GM19023 (cell line): ENCODE data around the gene RNF144A.

Experiments
- ATAC-seq: cut with Tn5 transposase; IDR thresholded peaks from one replicate; pipeline ENCODE4 v1.9.1; 2021; ENCODE audit warnings: mild to moderate bottlenecking, moderate library complexity; ENCODE audit not compliant: unreplicated experiment

Gene RNF144A

DNA sequence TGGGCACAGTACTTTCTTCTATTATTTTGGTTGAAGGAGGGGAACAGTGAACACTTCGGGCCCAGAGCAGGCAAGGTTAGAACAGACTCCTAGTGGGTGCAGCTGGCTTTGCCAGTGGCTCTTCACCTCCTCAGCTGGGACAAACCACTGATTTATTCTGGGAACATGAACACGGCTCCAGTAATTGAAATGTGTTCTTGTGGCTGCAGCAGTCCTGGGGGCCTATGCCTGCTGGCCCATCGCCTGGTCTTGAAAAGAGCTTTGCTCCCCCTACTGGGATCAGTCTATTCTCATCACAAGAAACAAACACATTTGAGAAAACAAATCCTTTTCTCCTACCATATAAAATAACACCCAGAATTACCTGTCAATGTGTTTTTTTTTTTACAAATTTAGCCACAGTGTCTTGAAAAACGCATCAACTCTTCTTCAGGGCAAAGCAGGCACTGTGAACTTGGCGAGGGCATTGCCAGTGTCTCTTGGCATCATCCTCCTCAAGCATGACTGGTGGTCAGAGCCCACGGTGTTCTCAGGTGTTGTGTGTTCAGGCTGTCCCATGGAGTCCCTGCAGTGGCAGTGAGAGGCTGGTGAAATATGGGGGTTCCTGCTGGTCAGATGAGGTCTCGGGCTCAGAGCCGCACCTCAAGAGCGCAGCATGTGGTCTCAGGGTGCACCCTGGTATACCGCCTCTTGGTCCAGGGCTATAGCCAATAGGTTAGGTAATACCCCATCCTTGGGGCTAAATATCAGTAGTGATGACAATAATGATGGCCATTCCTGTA is 51.3 kb downstream of the RNF144A start:
- no peak for ATAC-seq

DNA sequence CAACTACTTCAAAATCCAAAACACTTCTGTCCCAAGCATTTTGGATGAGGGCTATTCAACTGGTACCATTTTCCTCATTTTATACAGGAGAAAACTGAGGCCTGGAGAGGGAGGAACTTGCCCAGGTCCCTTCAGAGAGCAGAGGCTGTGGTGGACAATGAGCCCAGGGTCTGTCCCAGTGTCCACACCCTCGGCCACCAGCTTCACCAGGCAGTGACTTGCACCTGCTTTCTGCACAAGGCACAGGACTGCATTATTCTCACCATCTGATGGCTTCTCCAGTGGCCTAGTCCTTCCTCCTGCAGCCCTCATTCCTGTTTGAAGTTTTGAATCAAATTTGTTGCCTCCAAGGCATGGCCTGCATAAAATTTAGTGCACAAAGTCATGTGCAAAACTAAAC is 53.3 kb downstream of the RNF144A start:
- no peak for ATAC-seq

DNA sequence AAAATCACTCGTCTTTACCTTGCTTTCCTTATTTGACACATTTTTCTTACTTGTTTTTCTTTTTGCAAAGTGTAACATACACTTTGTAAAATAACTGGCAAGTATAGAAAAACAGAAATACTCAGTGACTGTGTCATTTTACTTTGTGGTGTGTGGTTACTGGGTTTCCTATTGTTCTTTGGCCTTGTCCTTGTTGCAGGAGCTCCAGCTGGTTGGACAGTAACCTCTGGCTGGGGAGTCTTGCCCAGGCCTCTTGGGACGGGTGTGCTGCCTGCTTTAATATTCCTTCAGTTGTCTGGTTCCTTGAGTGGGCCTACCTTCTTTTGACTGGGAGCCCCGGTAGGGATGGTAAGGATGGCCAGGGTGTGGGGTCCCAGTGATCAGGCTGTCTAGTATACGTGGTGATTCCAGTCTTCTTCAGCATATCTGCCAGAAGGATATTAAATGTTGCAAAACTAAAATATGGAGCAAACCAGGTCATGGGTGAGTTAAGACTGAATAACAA is 53.8 kb downstream of the RNF144A start:
- no peak for ATAC-seq

DNA sequence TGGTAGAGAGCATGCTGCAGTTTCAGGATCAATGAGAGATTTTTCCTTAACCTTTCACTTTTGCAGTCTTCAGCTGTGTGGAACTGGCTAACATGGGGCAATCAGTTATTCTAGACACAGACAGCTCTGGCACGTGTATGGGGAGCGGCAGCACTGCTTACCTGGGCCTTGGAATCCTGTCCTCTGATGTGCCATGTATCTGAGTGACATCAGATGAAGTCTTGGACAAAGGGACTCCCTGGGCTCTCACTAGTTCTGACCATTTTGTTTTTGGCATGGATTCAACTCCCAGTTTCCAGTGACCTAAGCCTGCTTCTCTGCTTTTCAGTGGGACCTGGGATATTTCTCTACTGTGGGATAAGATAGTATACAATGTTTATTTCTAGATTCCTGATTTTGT is 54.3 kb downstream of the RNF144A start:
- no peak for ATAC-seq

GRCh38 chr2:6972067-6972710 is 55.0 kb downstream of the RNF144A start:
- no peak for ATAC-seq

GRCh38 chr2:6973895-6974545 is 56.8 kb downstream of the RNF144A start:
- ATAC-seq: no peak

GRCh38 chr2:6975988-6976387 is 58.8 kb downstream of the RNF144A start:
- no peak for ATAC-seq

DNA sequence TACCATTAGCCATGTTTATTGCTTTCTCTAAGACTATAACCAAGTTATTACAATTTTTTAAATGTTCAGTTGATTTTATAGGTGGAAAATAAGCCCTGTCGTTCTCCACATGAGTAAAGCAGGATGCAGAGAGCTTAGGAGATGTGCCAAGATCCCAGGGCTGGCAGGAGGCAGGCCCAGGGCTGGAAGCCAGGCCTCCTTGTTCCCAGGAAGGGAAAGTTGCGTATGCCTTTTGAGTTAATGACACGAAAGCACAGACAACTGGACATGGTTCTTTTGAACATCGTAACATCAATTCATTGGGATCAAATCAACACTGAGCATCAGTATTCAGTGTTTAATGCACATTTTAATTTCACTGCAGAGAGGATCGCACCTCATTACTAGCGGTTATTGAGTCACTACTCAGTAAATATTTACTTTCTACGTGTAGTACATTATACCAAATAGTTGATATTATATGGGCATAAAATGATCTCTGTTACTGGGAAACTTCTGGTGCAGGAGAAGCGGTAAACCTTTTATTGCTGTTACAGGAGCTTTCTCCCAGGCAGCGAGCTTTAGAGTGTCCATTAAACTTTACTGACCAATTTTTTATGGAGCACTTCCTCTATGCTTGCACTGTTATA is 60.0 kb downstream of the RNF144A start:
- ATAC-seq: no peak

GRCh38 chr2:6977786-6978185 is 60.6 kb downstream of the RNF144A start:
- no peak for ATAC-seq

DNA sequence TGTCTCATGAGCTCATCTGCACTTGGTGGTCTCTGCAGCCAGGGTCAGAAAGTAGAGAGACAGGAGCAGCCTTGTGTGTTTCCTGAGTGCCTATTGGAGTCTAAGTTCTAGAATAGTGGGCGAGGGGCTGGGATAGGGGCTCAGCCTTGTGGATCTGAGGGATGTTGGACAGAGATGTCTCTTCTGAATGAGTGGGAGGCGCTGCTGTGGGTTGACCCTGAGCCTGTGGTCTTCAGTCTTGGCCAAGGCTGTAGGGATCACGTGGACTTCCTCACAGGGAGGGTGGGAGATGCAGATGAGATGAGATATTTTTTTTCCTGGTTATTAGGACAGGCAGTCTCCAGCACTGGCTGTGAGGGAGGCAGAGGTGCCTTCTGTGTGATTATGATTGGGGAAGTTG is 61.8 kb downstream of the RNF144A start:
- no peak for ATAC-seq

- ATAC-seq: no peak
Measured at GRCh38 chr2:6982449-6982848, 65.2 kb downstream of the RNF144A start.

- no peak for ATAC-seq
Measured at GRCh38 chr2:6982934-6983589, 65.8 kb downstream of the RNF144A start.

DNA sequence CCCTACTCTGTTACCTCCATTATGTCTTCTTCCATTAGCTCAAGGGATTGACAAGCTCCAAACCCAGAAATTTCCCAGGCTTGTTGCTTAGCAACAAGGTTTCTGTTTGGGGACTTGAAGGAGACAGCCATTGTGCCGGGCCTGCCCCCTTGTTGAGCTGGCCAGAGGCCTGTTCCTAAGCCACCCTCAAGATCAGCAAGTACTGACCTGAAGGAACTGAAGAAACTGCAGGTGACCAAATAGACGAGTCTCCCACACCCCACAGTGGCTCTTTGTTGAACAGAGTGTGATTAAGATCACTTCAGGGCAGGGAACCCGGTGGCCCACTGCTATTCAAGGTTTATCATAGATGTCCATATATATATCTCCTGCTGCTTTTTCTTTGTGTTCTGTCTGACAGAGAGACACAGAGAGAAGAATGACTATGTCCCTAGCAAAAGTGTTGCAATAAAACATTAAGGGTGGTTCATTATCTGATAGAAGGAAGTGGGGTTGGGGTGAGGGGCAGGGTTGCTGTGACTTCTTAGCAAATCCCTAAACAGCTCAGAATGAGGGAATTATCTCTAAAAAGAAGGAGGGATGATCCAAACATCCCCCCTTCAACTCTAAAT is 69.2 kb downstream of the RNF144A start:
- no peak for ATAC-seq

DNA sequence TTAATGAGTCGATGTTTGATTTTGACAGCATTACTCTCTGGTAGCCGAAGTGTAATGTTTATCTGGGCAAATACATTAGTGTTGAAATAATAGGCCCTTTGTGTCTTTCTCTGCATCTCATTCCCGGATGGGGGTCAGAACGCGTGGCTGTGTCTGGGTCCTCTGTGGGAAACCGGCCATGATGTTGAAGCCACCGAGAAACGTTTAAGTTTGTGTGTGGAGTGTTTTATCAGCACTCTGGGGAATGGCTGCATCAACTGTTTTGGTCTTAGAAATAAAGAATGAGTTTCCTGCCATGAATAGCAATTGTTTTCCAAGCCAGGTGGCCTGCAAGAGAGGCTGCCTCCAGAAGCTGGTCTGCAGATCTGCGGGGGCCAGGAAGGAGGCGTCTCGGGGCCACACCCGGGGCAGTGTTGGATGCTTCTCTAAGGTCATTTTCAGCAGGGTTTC is 69.7 kb downstream of the RNF144A start:
- ATAC-seq: no peak

DNA sequence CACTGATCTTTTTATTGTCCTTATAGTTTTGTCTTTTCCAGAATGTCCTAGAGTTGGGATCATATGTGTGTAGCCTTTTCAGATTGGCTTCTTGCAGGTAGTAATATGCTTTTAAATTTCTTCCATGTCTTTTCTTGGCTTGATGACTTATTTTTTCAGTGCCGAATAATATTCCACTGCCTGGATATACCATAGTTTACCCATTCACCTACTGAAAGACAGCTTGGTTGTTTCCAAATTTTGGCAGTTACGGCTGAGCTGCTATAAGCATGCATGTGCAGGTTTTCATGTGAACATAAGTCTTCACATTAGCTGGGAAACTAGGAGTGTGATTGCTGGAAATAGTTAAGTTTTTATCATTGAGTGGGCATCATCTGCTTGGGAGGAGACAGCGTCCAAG is 73.7 kb downstream of the RNF144A start:
- no peak for ATAC-seq

DNA sequence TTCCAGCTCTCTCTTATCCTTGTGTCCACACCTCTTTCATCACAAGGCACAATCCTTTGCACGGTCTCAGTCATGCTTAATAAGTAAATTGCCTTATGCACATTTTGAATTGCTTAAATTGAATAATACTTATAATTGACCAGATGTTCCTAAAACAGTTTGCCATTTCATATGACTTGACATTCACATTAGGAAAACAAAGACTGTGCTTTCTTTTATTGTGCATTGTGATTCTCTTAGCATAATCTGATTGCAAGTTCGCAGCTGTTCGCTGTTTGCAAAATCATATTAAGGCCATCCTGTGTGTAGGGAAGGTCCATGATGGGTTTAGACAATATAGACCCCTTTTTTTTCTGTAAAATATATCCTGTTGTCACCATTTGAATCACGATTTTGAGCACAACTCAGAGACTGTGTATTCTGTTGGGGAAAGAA is 75.6 kb downstream of the RNF144A start:
- ATAC-seq: no peak

DNA sequence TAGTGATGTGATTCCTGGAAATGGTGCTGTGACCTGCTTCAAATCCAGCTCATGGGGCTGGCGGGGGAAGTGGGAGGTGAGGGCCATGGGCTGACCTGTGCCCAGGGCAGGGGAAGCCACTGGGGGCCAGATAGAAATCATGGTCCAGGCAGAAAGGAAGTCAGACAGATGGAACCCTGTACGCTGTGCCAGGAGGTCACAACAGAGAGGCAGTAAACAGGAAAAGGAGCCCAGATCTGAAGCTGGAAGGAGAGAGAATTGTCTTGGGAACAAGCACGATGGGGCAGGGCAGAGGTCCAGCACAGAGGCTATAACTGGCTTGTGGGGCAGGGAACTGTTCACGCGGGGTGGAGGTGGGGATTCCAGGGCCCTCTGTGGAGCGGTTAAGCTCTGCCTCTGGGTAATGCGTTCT is 76.0 kb downstream of the RNF144A start:
- ATAC-seq: no peak

DNA sequence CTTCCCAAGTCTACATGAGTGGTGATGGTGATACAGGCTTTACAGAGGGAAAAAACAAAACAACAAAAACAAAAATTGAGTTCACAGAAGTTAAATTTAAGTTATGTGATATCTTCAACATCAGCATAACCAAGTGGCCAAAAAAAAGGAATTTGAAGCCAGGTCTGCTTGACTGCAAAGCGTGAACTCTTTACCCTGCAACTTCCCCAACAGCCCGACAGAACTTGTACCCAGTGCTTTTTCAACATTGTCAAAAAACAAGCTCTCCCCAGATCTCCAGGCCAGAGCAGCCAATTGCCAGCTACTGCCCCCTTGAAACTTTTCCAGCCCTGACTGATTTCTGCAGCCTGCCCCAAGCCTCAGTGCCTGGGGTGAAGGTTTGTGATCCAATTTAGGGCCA is 76.7 kb downstream of the RNF144A start:
- no peak for ATAC-seq

DNA sequence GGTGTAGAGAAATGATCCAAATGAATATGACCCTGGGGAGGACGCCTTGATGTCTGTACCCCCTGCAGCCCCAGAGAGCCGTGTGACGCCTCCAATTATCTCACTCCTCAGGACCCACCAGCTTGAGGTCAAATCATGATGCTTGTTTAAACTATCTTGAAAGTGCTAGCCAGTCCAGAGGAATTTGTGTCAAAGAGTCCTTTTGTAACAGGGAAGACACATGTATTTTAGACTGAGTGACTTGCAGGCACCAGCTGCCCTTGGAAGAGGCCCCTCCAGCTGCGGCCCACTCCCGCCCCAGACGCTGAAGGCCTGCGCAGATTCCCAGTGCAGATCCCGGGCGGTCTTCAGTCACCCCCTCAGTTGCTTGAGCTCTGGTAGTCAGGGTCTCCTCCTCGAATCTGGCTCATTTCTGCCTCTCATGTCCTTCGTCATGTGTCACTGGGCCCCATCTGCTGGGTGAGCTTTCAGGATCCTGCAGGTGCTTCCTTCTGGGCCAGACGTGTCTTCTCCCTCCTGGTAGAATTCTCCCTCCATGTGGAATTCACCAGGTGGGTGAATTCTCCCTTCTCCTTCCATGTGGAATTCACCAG is 77.4 kb downstream of the RNF144A start:
- ATAC-seq: no peak
